ENCODE data around the gene RAB40B.

The RAB40B gene

GRCh38 chr17:82647593-82648164 lies 50.8 kb downstream of the RAB40B start:
- no peak for FAIRE-seq

GRCh38 chr17:82645516-82645915 lies 53.0 kb downstream of the RAB40B start:
- no peak for FAIRE-seq

GRCh38 chr17:82644148-82644547 lies 54.4 kb downstream of the RAB40B start:
- no peak for FAIRE-seq

GRCh38 chr17:82642022-82642421 lies 56.5 kb downstream of the RAB40B start:
- FAIRE-seq, result no peak

GRCh38 chr17:82640036-82640435 lies 58.5 kb downstream of the RAB40B start:
- no peak for FAIRE-seq

- FAIRE-seq, result no peak
Observed at GRCh38 chr17:82639628-82640027, 58.9 kb downstream of the RAB40B start.

GRCh38 chr17:82638183-82638773 lies 60.2 kb downstream of the RAB40B start:
- no peak for FAIRE-seq

- FAIRE-seq, result no peak
Observed at GRCh38 chr17:82636626-82637598, 61.6 kb downstream of the RAB40B start.

- no peak for FAIRE-seq
Observed at GRCh38 chr17:82633343-82633742, 65.2 kb downstream of the RAB40B start.

GRCh38 chr17:82632451-82632850 lies 66.0 kb downstream of the RAB40B start:
- FAIRE-seq, result no peak

- FAIRE-seq, result no peak
Observed at GRCh38 chr17:82631544-82631943, 67.0 kb downstream of the RAB40B start.

GRCh38 chr17:82630212-82630611 lies 68.3 kb downstream of the RAB40B start:
- FAIRE-seq, result no peak

GRCh38 chr17:82629748-82630147 lies 68.8 kb downstream of the RAB40B start:
- FAIRE-seq, result no peak

GRCh38 chr17:82627405-82627804 lies 71.1 kb downstream of the RAB40B start:
- no peak for FAIRE-seq

- no peak for FAIRE-seq
Observed at GRCh38 chr17:82623707-82624106, 74.8 kb downstream of the RAB40B start.

- no peak for FAIRE-seq
Observed at GRCh38 chr17:82619641-82620040, 78.9 kb downstream of the RAB40B start.

- no peak for FAIRE-seq
Observed at GRCh38 chr17:82619211-82619610, 79.3 kb downstream of the RAB40B start.

- FAIRE-seq, result no peak
Observed at GRCh38 chr17:82616021-82616711, 82.3 kb downstream of the RAB40B start.

GRCh38 chr17:82615084-82616020 lies 83.1 kb downstream of the RAB40B start:
- no peak for FAIRE-seq

- no peak for FAIRE-seq
Observed at GRCh38 chr17:82614095-82614631, 84.3 kb downstream of the RAB40B start.

GRCh38 chr17:82613283-82614094 lies 85.0 kb downstream of the RAB40B start:
- FAIRE-seq, result no peak

All from A204.1 (cell line).